Right forelimb (tissue), 1 donor: ENCODE data around the gene AUH.

Source experiments
- DNase-seq: peaks from one replicate; pipeline ENCODE4 v3.0.0-alpha.2; 2018

Gene AUH

GRCh38 chr9:91285729-91286353 is 75.9 kb downstream of the AUH start:
- no peak for DNase-seq

- no peak for DNase-seq
Observed at GRCh38 chr9:91282292-91282691, 79.4 kb downstream of the AUH start.

GRCh38 chr9:91279296-91280204 is 82.2 kb downstream of the AUH start:
- no peak for DNase-seq

- no peak for DNase-seq
Observed at GRCh38 chr9:91276513-91276912, 85.2 kb downstream of the AUH start.

GRCh38 chr9:91275655-91276054 is 86.1 kb downstream of the AUH start:
- DNase-seq: no peak

GRCh38 chr9:91274949-91275492 is 86.7 kb downstream of the AUH start:
- DNase-seq: no peak

- no peak for DNase-seq
Observed at GRCh38 chr9:91273853-91274552, 87.7 kb downstream of the AUH start.

- no peak for DNase-seq
Observed at GRCh38 chr9:91271156-91271555, 90.6 kb downstream of the AUH start.

- DNase-seq: no peak
Observed at GRCh38 chr9:91269907-91270491, 91.7 kb downstream of the AUH start.

- no peak for DNase-seq
Observed at GRCh38 chr9:91266448-91266847, 95.3 kb downstream of the AUH start.

- no peak for DNase-seq
Observed at GRCh38 chr9:91265514-91265913, 96.2 kb downstream of the AUH start.

- DNase-seq: no peak
Observed at GRCh38 chr9:91261417-91261816, 100.3 kb downstream of the AUH start.

GRCh38 chr9:91259162-91259561 is 102.6 kb downstream of the AUH start:
- no peak for DNase-seq

GRCh38 chr9:91258451-91258850 is 103.3 kb downstream of the AUH start:
- no peak for DNase-seq

GRCh38 chr9:91256235-91256634 is 105.5 kb downstream of the AUH start:
- no peak for DNase-seq

GRCh38 chr9:91255327-91255726 is 106.4 kb downstream of the AUH start:
- DNase-seq: no peak

GRCh38 chr9:91253488-91253887 is 108.2 kb downstream of the AUH start:
- DNase-seq: no peak

GRCh38 chr9:91248707-91249106 is 113.0 kb downstream of the AUH start:
- DNase-seq: no peak

GRCh38 chr9:91247278-91247677 is 114.4 kb downstream of the AUH start:
- DNase-seq: no peak

GRCh38 chr9:91246846-91247245 is 114.9 kb downstream of the AUH start:
- no peak for DNase-seq

- DNase-seq: no peak
Observed at GRCh38 chr9:91245431-91246313, 116.0 kb downstream of the AUH start.

GRCh38 chr9:91243029-91243428 is 118.7 kb downstream of the AUH start:
- DNase-seq: no peak
